Right lobe of liver (tissue), 6 donors: ENCODE data around the gene CSGALNACT2. TPM values are rescaled to one million over a fixed set of nuclear protein-coding genes. Genes with fewer than 3 reads are reported as not detected.

Source experiments
- ATAC-seq, 4 donors: fragments of 200-7000 bp; cut with Tn5 transposase; one replicate each; pipeline ENCODE4 v1.9.1; 2020; ENCODE audit warnings: mild to moderate bottlenecking in 4 of 4, moderate library complexity in 4 of 4
- DNase-seq, 3 donors: peaks; one replicate each; pipeline ENCODE4 v3.0.0-alpha.2; 2020
- H3K27ac ChIP-seq, 3 donors: fragments of 200-600 bp; one replicate each; pipeline ENCODE4 v1.8.0; 2022
- H3K27me3 ChIP-seq, 2 donors: fragments of 200-600 bp; one replicate each; pipeline ENCODE4 v1.8.0; 2022
- H3K36me3 ChIP-seq, 4 donors: fragments of 200-600 bp; sonication (generic) in 1 of 4; one replicate each; pipeline versions ENCODE4 v1.5.1 to v1.8.0; 2017 to 2022; ENCODE audit warnings: control low read depth in 1 of 4
- H3K4me1 ChIP-seq, 4 donors: fragments of 200-600 bp; sonication (generic) in 1 of 4; one replicate each; pipeline versions ENCODE4 v1.5.1 to v1.8.0; 2017 to 2022; ENCODE audit warnings: control low read depth in 1 of 4
- H3K4me3 ChIP-seq, 3 donors: fragments of 200-600 bp; one replicate each; pipeline ENCODE4 v1.8.0; 2022
- H3K9me3 ChIP-seq, 4 donors: fragments of 200-600 bp; sonication (generic) in 1 of 4; one replicate each; pipeline versions ENCODE4 v1.5.1 to v1.8.0; 2017 to 2022; ENCODE audit warnings: control low read depth in 1 of 4
- CTCF ChIP-seq, 4 donors: fragments of 200-600 bp in 3 of 4; fragments of 450-650 bp in 1 of 4; IDR thresholded peaks; one replicate each; pipeline versions ENCODE4 v1.5.1 to v1.8.0; 2016 to 2022; ENCODE audit warnings: antibody characterized with exemption in 4 of 4, mild to moderate bottlenecking in 2 of 4
- POLR2A ChIP-seq: fragments of 450-650 bp; IDR thresholded peaks from one replicate; pipeline ENCODE4 v1.6.1; 2017; ENCODE audit warnings: antibody characterized with exemption, mild to moderate bottlenecking
- WGBS: methylation state at CpG from one replicate; pipeline ENCODE4 v1.1.6; 2018; ENCODE audit warnings: low coverage, low lambda C conversion rate; ENCODE audit not compliant: insufficient coverage; ENCODE audit errors: missing lambda C conversion rate; 5-methylcytosine and 5-hydroxymethylcytosine counted together
- intact Hi-C, 2 donors: fragments of 100-400 bp; cut with DNase I; formaldehyde crosslinking; loops; one replicate each; pipeline versions ENCODE4 v1.11.2 to v1.14.1; 2022
- total RNA-seq, 6 experiments: library from RNA; depleted of rRNA in 2 of 6; stranded (reverse); fragments of >200 nt in 2 of 6; fragmentation: NEBNext Ultra II Directional in 3 of 6; extraction: Animal tissue kit (Norgen Biotek cat#: 25700) in 3 of 6; gene quantifications; one replicate each; pipeline versions ENCODE4 v1.1.0 to v1.2.4, GENCODE V29; 2016 to 2023
- donor health status: DM: no; HTN: yes; CAD: no.
- donor health status: DM: no; HTN: no; CAD: no.
- donor health status: DM: no; HTN: no; CAD: no.
- donor health status: DM: no; HTN: yes; CAD: no.
- donor health status: DM: no; HTN: yes; CAD: no.

The CSGALNACT2 gene
- total RNA-seq, 6 experiments from 2014 or later, result 5.4 to 11.1 (median 8.3) TPM

GRCh38 chr10:43167498-43167889 is 29.2 kb downstream of the CSGALNACT2 start:
- Histone ChIP-seq H3K4me1 (no peaks in the 10 kb centered on the region), H3K9me3 (no peaks in the 10 kb centered on the region), H3K36me3 (no peaks in the 10 kb centered on the region), H3K27me3 (no peaks in the 10 kb centered on the region), H3K4me3 (no peak overlapping the region), H3K27ac (no peak overlapping the region)
- 60% methylated on average over 2 of the region's 2 CpGs for WGBS
- DNase-seq (no peak), ATAC-seq (no peak)
- intact Hi-C loops, result no loop called here
- no peak for TF ChIP-seq POLR2A
- TF ChIP-seq CTCF (IDR thresholded peaks at IDR 0.05), result no peak

- WGBS, result 61% methylated on average over 2 of the region's 2 CpGs
- Histone ChIP-seq H3K9me3 (no peaks in the 10 kb centered on the region), H3K36me3 (no peaks in the 10 kb centered on the region), H3K4me3 (no peak overlapping the region), H3K4me1 (peaks cover 0 to 12% (median 4%) of the 10 kb centered on the region in 4 donors), H3K27ac (no peak overlapping the region), H3K27me3 (no peaks in the 10 kb centered on the region)
- intact Hi-C loops, result no loop called here
- DNase-seq (no peak), ATAC-seq (no peak)
- TF ChIP-seq CTCF (IDR thresholded peaks at IDR 0.05) (peak in 2 of 4 donors; percentile 15 to 24), POLR2A (no peak)
Observed at GRCh38 chr10:43170491-43170890, 32.2 kb downstream of the CSGALNACT2 start.

- TF ChIP-seq CTCF (IDR thresholded peaks at IDR 0.05), result no peak
- TF ChIP-seq POLR2A, result no peak
- Histone ChIP-seq H3K4me1 (peaks cover 0 to 20% (median 7%) of the 10 kb centered on the region in 4 donors), H3K27ac (no peak overlapping the region), H3K36me3 (no peaks in the 10 kb centered on the region), H3K27me3 (no peaks in the 10 kb centered on the region), H3K4me3 (no peak overlapping the region), H3K9me3 (no peaks in the 10 kb centered on the region)
- intact Hi-C loops, result no loop called here
- 79% methylated on average over 5 of the region's 5 CpGs for WGBS
- DNase-seq (no peak), ATAC-seq (no peak)
Observed at GRCh38 chr10:43172645-43173044, 34.4 kb downstream of the CSGALNACT2 start.

- Histone ChIP-seq H3K4me1 (peaks cover 0 to 23% (median 9%) of the 10 kb centered on the region in 4 donors), H3K36me3 (no peaks in the 10 kb centered on the region), H3K27ac (no peak overlapping the region), H3K27me3 (no peaks in the 10 kb centered on the region), H3K9me3 (no peaks in the 10 kb centered on the region), H3K4me3 (no peak overlapping the region)
- WGBS, result 75% methylated on average over 1 of the region's 1 CpG
- ATAC-seq (no peak), DNase-seq (no peak)
- intact Hi-C loops, result no loop called here
- TF ChIP-seq POLR2A (no peak), CTCF (IDR thresholded peaks at IDR 0.05) (no peak)
Observed at GRCh38 chr10:43173120-43173519, 34.9 kb downstream of the CSGALNACT2 start.

- Histone ChIP-seq H3K4me1 (peaks cover 0 to 23% (median 9%) of the 10 kb centered on the region in 4 donors), H3K27me3 (no peaks in the 10 kb centered on the region), H3K27ac (peak overlapping the region; percentile 5 to 58 (median 34)), H3K36me3 (no peaks in the 10 kb centered on the region), H3K9me3 (no peaks in the 10 kb centered on the region), H3K4me3 (no peak overlapping the region)
- peak in 2 of 4 donors; percentile 12 to 22 for TF ChIP-seq CTCF (IDR thresholded peaks at IDR 0.05)
- TF ChIP-seq POLR2A, result no peak
- WGBS, result 29% methylated on average over 6 of the region's 6 CpGs
- DNase-seq, result no peak
- peak; percentile 84 to 93 (median 89) for ATAC-seq
- intact Hi-C loops, result no loop called here
Observed at GRCh38 chr10:43174969-43175368, 36.7 kb downstream of the CSGALNACT2 start.
